Measurements from ENCODE around the gene NPAS3.

NPAS3 gene

GRCh38 chr14:33661101-33661500 lies 722.4 kb downstream of the NPAS3 start:
- 94 to 96% methylated on average over 3 of the region's 3 CpGs for WGBS, 2 experiments
- Histone ChIP-seq H3K27me3 (ENCODE audit: control insufficient read depth, insufficient read depth, low read length, poor library complexity, severe bottlenecking) (no peaks in the 10 kb centered on the region), H3K27ac (ENCODE audit: insufficient read depth, low read depth, low read length, poor library complexity, severe bottlenecking) (no peak overlapping the region), H3K36me3 (ENCODE audit: control insufficient read depth, insufficient read depth, low read length) (no peaks in the 10 kb centered on the region), H3K9me3 (ENCODE audit: control insufficient read depth, low read length) (no peaks in the 10 kb centered on the region), H3K4me3 (ENCODE audit: insufficient read depth, low read depth, low read length) (no peak overlapping the region), H3K4me1 (ENCODE audit: control insufficient read depth, insufficient read depth, low read length) (no peaks in the 10 kb centered on the region)

- Histone ChIP-seq H3K4me1 (ENCODE audit: control insufficient read depth, insufficient read depth, low read length) (no peaks in the 10 kb centered on the region), H3K9me3 (ENCODE audit: control insufficient read depth, low read length) (no peaks in the 10 kb centered on the region), H3K36me3 (ENCODE audit: control insufficient read depth, insufficient read depth, low read length) (no peaks in the 10 kb centered on the region), H3K27ac (ENCODE audit: insufficient read depth, low read depth, low read length, poor library complexity, severe bottlenecking) (no peak overlapping the region), H3K4me3 (ENCODE audit: insufficient read depth, low read depth, low read length) (no peak overlapping the region), H3K27me3 (ENCODE audit: control insufficient read depth, insufficient read depth, low read length, poor library complexity, severe bottlenecking) (no peaks in the 10 kb centered on the region)
- 92 to 97% methylated on average over 3 to 4 of the region's 4 CpGs for WGBS, 2 experiments
Measured at GRCh38 chr14:33668066-33668465, 729.4 kb downstream of the NPAS3 start.

- Histone ChIP-seq H3K27me3 (ENCODE audit: control insufficient read depth, insufficient read depth, low read length, poor library complexity, severe bottlenecking) (no peaks in the 10 kb centered on the region), H3K4me1 (ENCODE audit: control insufficient read depth, insufficient read depth, low read length) (no peaks in the 10 kb centered on the region), H3K9me3 (ENCODE audit: control insufficient read depth, low read length) (no peaks in the 10 kb centered on the region), H3K27ac (ENCODE audit: insufficient read depth, low read depth, low read length, poor library complexity, severe bottlenecking) (no peak overlapping the region), H3K36me3 (ENCODE audit: control insufficient read depth, insufficient read depth, low read length) (no peaks in the 10 kb centered on the region), H3K4me3 (ENCODE audit: insufficient read depth, low read depth, low read length) (no peak overlapping the region)
- WGBS, 2 experiments = 96% methylated on average over 2 of the region's 2 CpGs
Measured at GRCh38 chr14:33669111-33669510, 730.4 kb downstream of the NPAS3 start.

- no peaks in the 10 kb centered on the region for H3K4me1 ChIP-seq (ENCODE audit: control insufficient read depth, insufficient read depth, low read length)
- H3K27ac ChIP-seq (ENCODE audit: insufficient read depth, low read depth, low read length, poor library complexity, severe bottlenecking) = no peak overlapping the region
- H3K36me3 ChIP-seq (ENCODE audit: control insufficient read depth, insufficient read depth, low read length) = no peaks in the 10 kb centered on the region
- WGBS, 2 experiments = 97 to 100% methylated on average over 4 of the region's 5 CpGs
- no peaks in the 10 kb centered on the region for H3K27me3 ChIP-seq (ENCODE audit: control insufficient read depth, insufficient read depth, low read length, poor library complexity, severe bottlenecking)
- H3K4me3 ChIP-seq (ENCODE audit: insufficient read depth, low read depth, low read length) = no peak overlapping the region
- no peaks in the 10 kb centered on the region for H3K9me3 ChIP-seq (ENCODE audit: control insufficient read depth, low read length)
Measured at GRCh38 chr14:33670235-33670634, 731.6 kb downstream of the NPAS3 start.

- WGBS, 2 experiments = 90 to 94% methylated on average over 1 of the region's 1 CpG
- no peak overlapping the region for H3K27ac ChIP-seq (ENCODE audit: insufficient read depth, low read depth, low read length, poor library complexity, severe bottlenecking)
- no peaks in the 10 kb centered on the region for H3K36me3 ChIP-seq (ENCODE audit: control insufficient read depth, insufficient read depth, low read length)
Measured at GRCh38 chr14:33671556-33671955, 732.9 kb downstream of the NPAS3 start.

GRCh38 chr14:33674927-33675326 lies 736.2 kb downstream of the NPAS3 start:
- Histone ChIP-seq H3K27ac (ENCODE audit: insufficient read depth, low read depth, low read length, poor library complexity, severe bottlenecking) (no peak overlapping the region), H3K9me3 (ENCODE audit: control insufficient read depth, low read length) (no peaks in the 10 kb centered on the region), H3K27me3 (ENCODE audit: control insufficient read depth, insufficient read depth, low read length, poor library complexity, severe bottlenecking) (no peaks in the 10 kb centered on the region), H3K36me3 (ENCODE audit: control insufficient read depth, insufficient read depth, low read length) (no peaks in the 10 kb centered on the region), H3K4me1 (ENCODE audit: control insufficient read depth, insufficient read depth, low read length) (peaks cover 7% of the 10 kb centered on the region), H3K4me3 (ENCODE audit: insufficient read depth, low read depth, low read length) (no peak overlapping the region)
- 95 to 97% methylated on average over 5 of the region's 5 CpGs for WGBS, 2 experiments

More at GRCh38 chr14:33671556-33671955, 732.9 kb downstream of the NPAS3 start:
- Histone ChIP-seq H3K27me3 (ENCODE audit: control insufficient read depth, insufficient read depth, low read length, poor library complexity, severe bottlenecking) (no peaks in the 10 kb centered on the region), H3K9me3 (ENCODE audit: control insufficient read depth, low read length) (no peaks in the 10 kb centered on the region), H3K4me1 (ENCODE audit: control insufficient read depth, insufficient read depth, low read length) (peaks cover 2% of the 10 kb centered on the region), H3K4me3 (ENCODE audit: insufficient read depth, low read depth, low read length) (no peak overlapping the region)

GRCh38 chr14:33675415-33676130 lies 736.9 kb downstream of the NPAS3 start:
- Histone ChIP-seq H3K4me3 (ENCODE audit: insufficient read depth, low read depth, low read length) (no peak overlapping the region), H3K9me3 (ENCODE audit: control insufficient read depth, low read length) (no peaks in the 10 kb centered on the region), H3K4me1 (ENCODE audit: control insufficient read depth, insufficient read depth, low read length) (peaks cover 9% of the 10 kb centered on the region), H3K27me3 (ENCODE audit: control insufficient read depth, insufficient read depth, low read length, poor library complexity, severe bottlenecking) (no peaks in the 10 kb centered on the region), H3K27ac (ENCODE audit: insufficient read depth, low read depth, low read length, poor library complexity, severe bottlenecking) (no peak overlapping the region), H3K36me3 (ENCODE audit: control insufficient read depth, insufficient read depth, low read length) (no peaks in the 10 kb centered on the region)
- 90 to 91% methylated on average over 4 of the region's 5 CpGs for WGBS, 2 experiments

GRCh38 chr14:33676135-33676566 lies 737.5 kb downstream of the NPAS3 start:
- 24 to 30% methylated on average over 7 of the region's 7 CpGs for WGBS, 2 experiments

GRCh38 chr14:33676891-33677290 lies 738.2 kb downstream of the NPAS3 start:
- peaks cover 9% of the 10 kb centered on the region for H3K4me1 ChIP-seq (ENCODE audit: control insufficient read depth, insufficient read depth, low read length)
- no peaks in the 10 kb centered on the region for H3K9me3 ChIP-seq (ENCODE audit: control insufficient read depth, low read length)
- no peaks in the 10 kb centered on the region for H3K27me3 ChIP-seq (ENCODE audit: control insufficient read depth, insufficient read depth, low read length, poor library complexity, severe bottlenecking)
- H3K4me3 ChIP-seq (ENCODE audit: insufficient read depth, low read depth, low read length) = no peak overlapping the region
- WGBS, 2 experiments = 99% methylated on average over 5 of the region's 5 CpGs
- H3K27ac ChIP-seq (ENCODE audit: insufficient read depth, low read depth, low read length, poor library complexity, severe bottlenecking) = no peak overlapping the region
- H3K36me3 ChIP-seq (ENCODE audit: control insufficient read depth, insufficient read depth, low read length) = no peaks in the 10 kb centered on the region

More at GRCh38 chr14:33676135-33676566, 737.5 kb downstream of the NPAS3 start:
- Histone ChIP-seq H3K27me3 (ENCODE audit: control insufficient read depth, insufficient read depth, low read length, poor library complexity, severe bottlenecking) (no peaks in the 10 kb centered on the region), H3K27ac (ENCODE audit: insufficient read depth, low read depth, low read length, poor library complexity, severe bottlenecking) (no peak overlapping the region), H3K4me3 (ENCODE audit: insufficient read depth, low read depth, low read length) (no peak overlapping the region), H3K36me3 (ENCODE audit: control insufficient read depth, insufficient read depth, low read length) (no peaks in the 10 kb centered on the region), H3K4me1 (ENCODE audit: control insufficient read depth, insufficient read depth, low read length) (peaks cover 9% of the 10 kb centered on the region), H3K9me3 (ENCODE audit: control insufficient read depth, low read length) (no peaks in the 10 kb centered on the region)

GRCh38 chr14:33678005-33678404 lies 739.3 kb downstream of the NPAS3 start:
- Histone ChIP-seq H3K36me3 (ENCODE audit: control insufficient read depth, insufficient read depth, low read length) (no peaks in the 10 kb centered on the region), H3K27ac (ENCODE audit: insufficient read depth, low read depth, low read length, poor library complexity, severe bottlenecking) (no peak overlapping the region), H3K4me1 (ENCODE audit: control insufficient read depth, insufficient read depth, low read length) (peaks cover 9% of the 10 kb centered on the region), H3K4me3 (ENCODE audit: insufficient read depth, low read depth, low read length) (no peak overlapping the region), H3K9me3 (ENCODE audit: control insufficient read depth, low read length) (no peaks in the 10 kb centered on the region), H3K27me3 (ENCODE audit: control insufficient read depth, insufficient read depth, low read length, poor library complexity, severe bottlenecking) (no peaks in the 10 kb centered on the region)
- WGBS, 2 experiments = 94% methylated on average over 5 of the region's 5 CpGs

Data from ectodermal cell (in vitro differentiated cells).